Central memory CD4-positive, alpha-beta T cell (primary cell): ENCODE results near the gene BIRC5.

Experiments used
- DNase-seq: peaks from one replicate; pipeline ENCODE4 v3.0.0; 2022

BIRC5 gene

GRCh38 chr17:78184351-78184750 lies 29.7 kb upstream of the BIRC5 start:
- no peak for DNase-seq

GRCh38 chr17:78184868-78185267 lies 29.2 kb upstream of the BIRC5 start:
- DNase-seq, result no peak

GRCh38 chr17:78185981-78186691 lies 27.9 kb upstream of the BIRC5 start:
- DNase-seq, result no peak

- peak; percentile 61 for DNase-seq
Measured at GRCh38 chr17:78186692-78187595, 27.1 kb upstream of the BIRC5 start, which contains the start of the genes AFMID and TK1. TSS of gene AFMID (plus strand) at chr17:78187362. CDS start at chr17:78187371, 9 bp downstream. TSS of gene TK1 (minus strand) at chr17:78187052. CDS start at chr17:78186994, 58 bp downstream.

- no peak for DNase-seq
Measured at GRCh38 chr17:78196716-78197115, 17.3 kb upstream of the BIRC5 start.

- DNase-seq, result no peak
Measured at GRCh38 chr17:78197147-78197832, 16.8 kb upstream of the BIRC5 start.

GRCh38 chr17:78200451-78200850 lies 13.6 kb upstream of the BIRC5 start:
- DNase-seq, result no peak

- DNase-seq, result no peak
Measured at GRCh38 chr17:78202666-78203065, 11.4 kb upstream of the BIRC5 start.

GRCh38 chr17:78204387-78205123 lies 9.5 kb upstream of the BIRC5 start:
- no peak for DNase-seq

- no peak for DNase-seq
Measured at GRCh38 chr17:78205124-78205775, 8.8 kb upstream of the BIRC5 start.

- DNase-seq, result no peak
Measured at GRCh38 chr17:78206298-78206697, 7.8 kb upstream of the BIRC5 start.

- no peak for DNase-seq
Measured at GRCh38 chr17:78208486-78208885, 5.6 kb upstream of the BIRC5 start.

- DNase-seq, result no peak
Measured at GRCh38 chr17:78210111-78210510, 3.9 kb upstream of the BIRC5 start.

GRCh38 chr17:78211032-78211431 lies 3.0 kb upstream of the BIRC5 start:
- no peak for DNase-seq

- DNase-seq, result no peak
Measured at GRCh38 chr17:78214706-78215061, 631 bp downstream of the BIRC5 start.

- no peak for DNase-seq
Measured at GRCh38 chr17:78219396-78220150, 5.5 kb downstream of the BIRC5 start.

GRCh38 chr17:78223061-78223460 lies 9.0 kb downstream of the BIRC5 start:
- no peak for DNase-seq

- no peak for DNase-seq
Measured at GRCh38 chr17:78223765-78224164, 9.7 kb downstream of the BIRC5 start.

- DNase-seq, result no peak
Measured at GRCh38 chr17:78224231-78225087, 10.4 kb downstream of the BIRC5 start.
